HEK293 (cell line): ENCODE measurements around the gene TBCK.

ENCODE experiments used
- KLF16 ChIP-seq: fragments of 450-650 bp; formaldehyde crosslinking; IDR thresholded peaks from 2 replicates; pipeline ENCODE4 v1.5.1; 2017; ENCODE audit warnings: missing biosample characterization, missing genetic modification characterization
- ZFP3 ChIP-seq: fragments of 450-650 bp; formaldehyde crosslinking; IDR thresholded peaks from 2 replicates; pipeline ENCODE4 v1.5.1; 2016; ENCODE audit warnings: low read depth, missing biosample characterization, missing genetic modification characterization
- ZNF274 ChIP-seq, 2 experiments: fragments of 200-500 bp in 1 of 2; fragments of 450-650 bp in 1 of 2; sonication (Bioruptor generic) in 1 of 2; formaldehyde crosslinking in 1 of 2; IDR thresholded peaks; 2 replicates each; pipeline versions ENCODE4 v1.5.1 to v1.6.1; 2014 to 2016; ENCODE audit warnings: borderline replicate concordance in 1 of 2, inconsistent platforms in 1 of 2, low read length in 1 of 2, missing biosample characterization in 1 of 2, missing genetic modification characterization in 1 of 2
- TF ChIP-seq, protein P1 (sequence below): fragments of 450-650 bp; formaldehyde crosslinking; IDR thresholded peaks from 2 replicates; pipeline ENCODE4 v1.5.1; 2016; ENCODE audit warnings: missing biosample characterization, missing genetic modification characterization
- TF ChIP-seq, protein P2 (sequence below): fragments of 450-650 bp; formaldehyde crosslinking; IDR thresholded peaks from 2 replicates; pipeline ENCODE4 v1.5.1; 2016; ENCODE audit warnings: missing biosample characterization, missing genetic modification characterization

DNA sequence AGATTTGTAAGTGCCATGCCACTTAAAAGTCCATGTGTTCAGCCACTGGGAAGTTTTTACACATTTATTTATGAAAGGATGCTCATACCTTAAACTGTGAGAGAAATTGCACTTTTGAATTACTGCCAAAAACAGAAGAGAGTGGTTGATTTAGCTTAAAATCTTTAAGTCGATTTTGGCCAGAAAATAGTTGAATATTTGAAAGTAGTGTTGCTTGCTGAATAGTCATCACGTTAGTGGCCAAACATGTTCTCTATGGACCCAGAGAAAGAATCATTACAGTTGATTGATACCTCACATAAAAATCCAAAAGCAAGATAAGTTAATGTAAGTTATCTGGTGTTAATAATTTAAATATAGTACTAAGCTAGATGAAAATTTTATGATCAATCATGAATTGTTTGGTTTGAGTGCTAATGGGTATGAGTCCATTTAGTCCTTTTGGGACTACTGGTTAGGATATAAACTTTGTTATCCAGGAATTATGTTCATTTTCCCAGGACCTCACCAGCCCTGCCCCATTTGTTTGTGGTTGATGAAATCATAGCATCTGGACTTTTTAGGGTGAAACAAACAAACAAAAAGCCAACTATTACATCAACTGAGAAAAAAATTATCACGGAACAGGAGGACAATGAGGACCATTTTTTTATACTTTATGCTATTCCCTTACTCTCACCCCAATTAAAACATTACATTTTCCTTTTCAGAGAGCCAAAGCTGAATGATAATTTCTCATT, 46.2 kb upstream of the TBCK start:
- TF ChIP-seq ZNF274 (IDR thresholded peaks at IDR 0.05; ENCODE audit: low read length) (no peak), ZNF274 (tag by site-specific recombination; IDR thresholded peaks at IDR 0.05; ENCODE audit: borderline replicate concordance) (no peak), KLF16 (tag by site-specific recombination) (no peak), ZFP3 (no peak)
- TF ChIP-seq, protein P1, sequence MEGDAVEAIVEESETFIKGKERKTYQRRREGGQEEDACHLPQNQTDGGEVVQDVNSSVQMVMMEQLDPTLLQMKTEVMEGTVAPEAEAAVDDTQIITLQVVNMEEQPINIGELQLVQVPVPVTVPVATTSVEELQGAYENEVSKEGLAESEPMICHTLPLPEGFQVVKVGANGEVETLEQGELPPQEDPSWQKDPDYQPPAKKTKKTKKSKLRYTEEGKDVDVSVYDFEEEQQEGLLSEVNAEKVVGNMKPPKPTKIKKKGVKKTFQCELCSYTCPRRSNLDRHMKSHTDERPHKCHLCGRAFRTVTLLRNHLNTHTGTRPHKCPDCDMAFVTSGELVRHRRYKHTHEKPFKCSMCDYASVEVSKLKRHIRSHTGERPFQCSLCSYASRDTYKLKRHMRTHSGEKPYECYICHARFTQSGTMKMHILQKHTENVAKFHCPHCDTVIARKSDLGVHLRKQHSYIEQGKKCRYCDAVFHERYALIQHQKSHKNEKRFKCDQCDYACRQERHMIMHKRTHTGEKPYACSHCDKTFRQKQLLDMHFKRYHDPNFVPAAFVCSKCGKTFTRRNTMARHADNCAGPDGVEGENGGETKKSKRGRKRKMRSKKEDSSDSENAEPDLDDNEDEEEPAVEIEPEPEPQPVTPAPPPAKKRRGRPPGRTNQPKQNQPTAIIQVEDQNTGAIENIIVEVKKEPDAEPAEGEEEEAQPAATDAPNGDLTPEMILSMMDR (tag by site-specific recombination) = no peak
- TF ChIP-seq, protein P2, sequence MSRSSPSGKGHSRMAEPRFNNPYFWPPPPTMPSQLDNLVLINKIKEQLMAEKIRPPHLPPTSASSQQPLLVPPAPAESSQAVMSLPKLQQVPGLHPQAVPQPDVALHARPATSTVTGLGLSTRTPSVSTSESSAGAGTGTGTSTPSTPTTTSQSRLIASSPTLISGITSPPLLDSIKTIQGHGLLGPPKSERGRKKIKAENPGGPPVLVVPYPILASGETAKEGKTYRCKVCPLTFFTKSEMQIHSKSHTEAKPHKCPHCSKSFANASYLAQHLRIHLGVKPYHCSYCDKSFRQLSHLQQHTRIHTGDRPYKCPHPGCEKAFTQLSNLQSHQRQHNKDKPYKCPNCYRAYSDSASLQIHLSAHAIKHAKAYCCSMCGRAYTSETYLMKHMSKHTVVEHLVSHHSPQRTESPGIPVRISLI = no peak
